Inferior parietal cortex (tissue), 1 donor: Measurements from ENCODE around the gene ARL5A.
A peak's percentile ranks its signal among the peaks of the same experiment; 100 is the strongest.
"Not testable (repeated sequence)": the region's sequence is repeated elsewhere in the genome, so short reads cannot be mapped to it uniquely, and the experiment has no call there.

ENCODE experiments used
- DNase-seq: peaks from one replicate; pipeline ENCODE4 v3.0.0-alpha.2; 2016; ENCODE audit errors: extremely low spot score

ARL5A gene

DNA sequence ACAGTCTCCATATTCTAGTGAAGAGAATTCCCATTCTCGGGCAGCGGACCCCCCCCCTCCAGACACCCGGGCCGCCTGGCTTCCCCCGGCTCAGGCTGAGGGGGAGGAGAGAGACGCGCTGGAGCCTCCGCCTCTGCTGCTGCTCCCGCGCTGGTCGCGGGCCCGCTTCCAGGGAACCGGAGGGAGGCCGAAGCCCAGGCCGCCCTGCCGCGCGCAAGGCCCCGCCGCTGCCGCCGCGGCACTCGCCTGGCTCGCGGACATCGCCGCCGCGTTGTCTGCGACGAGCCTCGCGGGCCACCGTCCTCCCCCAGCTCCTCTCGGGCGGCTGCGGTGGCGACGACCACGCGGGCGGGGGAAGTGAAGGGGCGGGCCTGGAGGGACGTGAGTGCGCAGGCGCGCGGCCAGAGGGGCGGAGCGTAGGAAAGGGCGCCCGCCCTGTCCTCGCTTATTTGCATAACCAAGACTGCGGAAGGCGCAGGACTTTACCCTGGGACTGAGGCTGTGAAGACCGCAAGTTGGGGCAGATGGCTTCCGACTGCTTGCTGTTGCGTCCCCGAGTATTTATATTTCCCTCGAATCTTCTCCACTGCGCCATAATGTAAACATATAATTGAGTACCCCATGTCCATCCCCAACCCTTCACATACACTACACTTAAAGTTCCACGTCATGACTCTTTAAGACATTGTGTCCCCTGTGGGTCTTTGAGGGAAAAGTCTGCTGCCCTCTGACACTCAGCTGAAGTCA lies at the start of gene ARL5A:
ARL5A (minus strand) TSS at position 279 of the 747 bp plus-strand sequence; CDS start at position 34, 245 bp downstream.
- peak; percentile 97 for DNase-seq

GRCh38 chr2:151875631-151876030 lies 47.4 kb upstream of the ARL5A start:
- not testable (repeated sequence) for DNase-seq

GRCh38 chr2:151872463-151872862 lies 44.2 kb upstream of the ARL5A start:
- no peak for DNase-seq

DNA sequence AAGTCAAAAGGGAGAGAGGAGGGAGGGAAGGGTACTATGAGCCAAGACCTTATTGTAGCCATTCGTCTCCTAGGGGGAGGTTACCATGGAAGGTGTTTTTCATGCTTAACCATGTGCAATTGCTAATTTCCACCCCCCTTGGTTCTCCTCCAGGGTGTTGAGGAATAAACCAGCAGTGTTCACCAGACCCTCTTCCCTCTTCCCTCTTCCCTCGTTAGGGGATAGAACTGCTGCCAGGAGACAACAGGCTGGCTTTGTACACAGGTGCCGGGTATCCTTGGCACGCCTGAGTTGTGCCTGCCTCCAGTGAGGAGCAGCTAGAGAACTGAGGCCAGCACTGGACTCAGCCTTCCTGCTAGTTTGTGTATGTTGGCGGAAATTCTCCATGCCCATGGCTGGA lies 41.1 kb upstream of the ARL5A start:
- DNase-seq = no peak

- DNase-seq = no peak
These were observed 34.5 kb upstream of the ARL5A start for GRCh38 chr2:151862700-151863099.

GRCh38 chr2:151861174-151861573 lies 33.0 kb upstream of the ARL5A start:
- no peak for DNase-seq

GRCh38 chr2:151860613-151861146 lies 32.5 kb upstream of the ARL5A start:
- DNase-seq = no peak

DNA sequence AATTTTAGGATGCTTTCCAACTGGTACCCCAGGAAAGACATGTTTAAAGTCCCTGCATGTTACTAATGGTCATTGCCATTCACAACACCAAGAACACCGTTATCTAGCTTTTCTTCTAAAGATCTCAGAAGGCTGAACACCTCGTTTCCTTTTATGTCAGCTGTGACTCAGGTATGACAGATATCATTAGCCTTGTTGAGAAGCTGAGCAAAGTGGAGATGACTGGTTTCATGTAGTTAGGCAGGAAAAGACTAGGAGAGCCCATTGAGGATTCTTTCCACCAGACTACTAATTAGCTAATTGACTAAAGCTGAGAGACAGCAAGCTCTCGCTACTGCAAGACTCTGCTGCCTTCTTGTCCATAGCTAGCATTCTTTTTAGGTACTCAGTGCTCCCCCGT lies 32.0 kb upstream of the ARL5A start:
- DNase-seq = no peak

GRCh38 chr2:151857650-151858049 lies 29.4 kb upstream of the ARL5A start:
- no peak for DNase-seq

GRCh38 chr2:151855111-151855510 lies 26.9 kb upstream of the ARL5A start:
- DNase-seq = no peak

GRCh38 chr2:151853070-151853758 lies 25.0 kb upstream of the ARL5A start:
- DNase-seq = no peak

GRCh38 chr2:151852260-151853069 lies 24.2 kb upstream of the ARL5A start:
- DNase-seq = no peak

DNA sequence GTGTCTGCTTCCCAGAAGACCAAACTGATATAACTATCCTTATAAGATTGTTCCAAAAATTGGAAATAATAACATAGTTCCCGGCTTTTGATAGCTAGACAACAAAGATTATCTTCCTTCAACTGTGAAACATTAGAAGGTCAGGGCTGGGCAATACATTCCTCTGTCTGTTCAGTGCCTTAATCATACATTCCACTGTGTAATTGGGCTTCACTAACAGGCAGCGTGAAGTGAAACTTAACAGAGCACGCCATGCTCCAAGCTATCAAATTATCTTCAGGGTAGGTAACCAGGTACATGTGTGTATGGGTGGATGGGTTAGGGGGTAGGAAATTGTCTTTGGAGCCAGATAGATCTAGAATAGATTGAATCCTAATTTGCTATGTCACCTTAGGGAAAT lies 23.5 kb upstream of the ARL5A start:
- no peak for DNase-seq

- no peak for DNase-seq
These were observed 21.3 kb upstream of the ARL5A start for GRCh38 chr2:151849413-151850010.

DNA sequence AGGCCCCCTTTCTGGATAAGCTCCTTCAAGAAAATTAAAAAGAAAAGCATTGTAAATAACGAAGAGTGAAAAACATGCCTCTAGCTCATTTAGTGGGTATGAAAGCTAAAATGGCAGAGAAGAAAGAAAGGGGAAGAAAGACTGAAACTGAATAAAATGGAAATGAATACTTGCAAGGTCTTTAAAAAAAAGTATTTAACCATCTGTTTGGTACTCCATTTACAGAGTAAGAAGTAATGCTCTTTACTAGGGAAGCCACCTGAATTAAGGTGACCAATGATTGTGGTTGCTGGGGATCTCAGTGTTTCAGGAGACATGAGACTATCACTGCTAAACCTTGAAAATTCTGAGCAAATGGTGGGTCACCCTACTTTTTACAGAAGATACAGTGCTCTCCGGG lies 17.7 kb upstream of the ARL5A start:
- no peak for DNase-seq

- DNase-seq = no peak
These were observed 17.3 kb upstream of the ARL5A start for GRCh38 chr2:151845481-151845880.

DNA sequence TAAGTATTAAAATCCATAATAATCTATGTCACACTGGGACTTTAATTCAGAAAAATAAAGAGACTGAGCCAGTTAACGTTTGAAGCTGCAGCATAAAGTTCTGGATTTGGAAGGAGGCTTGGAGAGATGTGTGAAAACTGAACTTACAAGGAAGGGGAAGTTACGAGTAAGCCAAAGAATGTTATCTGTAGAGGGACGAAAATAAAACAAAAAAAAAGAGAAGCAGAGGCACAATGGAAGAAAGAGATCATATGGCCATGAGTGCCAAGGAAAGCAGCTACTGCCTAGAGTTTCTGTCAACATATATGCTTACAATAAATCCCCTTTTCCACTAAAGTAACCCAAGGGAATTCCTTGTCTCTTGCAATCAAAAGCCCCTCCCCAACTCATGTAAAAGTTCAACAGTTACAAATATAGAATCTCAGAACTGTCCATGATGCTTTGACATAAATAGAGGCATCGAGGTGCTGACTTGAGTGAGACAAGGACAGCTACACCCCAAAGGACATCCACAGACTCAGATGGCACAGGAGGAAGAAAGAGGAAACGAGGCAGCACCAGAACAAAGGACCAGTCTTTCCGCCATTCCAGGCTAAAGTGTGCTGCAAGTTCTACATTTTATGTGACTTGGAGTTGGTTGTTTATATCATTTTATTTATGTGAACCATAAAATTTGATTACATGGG lies 16.1 kb upstream of the ARL5A start:
- peak; percentile 30 for DNase-seq

DNA sequence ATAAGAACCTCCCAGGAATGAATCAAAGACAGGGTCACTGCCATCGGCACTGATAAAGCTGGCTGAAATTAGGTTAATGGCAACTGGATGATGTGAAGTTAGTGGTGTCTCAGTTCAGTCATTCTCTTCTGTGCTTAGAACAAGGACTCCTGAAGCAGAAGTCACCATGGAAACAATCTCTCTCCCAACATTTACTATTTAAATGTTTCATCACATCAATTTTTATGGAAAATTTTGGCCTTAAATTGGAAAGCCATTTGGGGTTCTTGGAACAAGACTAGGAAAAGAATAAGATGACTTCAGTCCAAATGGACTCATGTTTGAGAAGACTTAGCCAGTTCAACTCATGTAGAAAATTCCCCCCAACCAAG lies 15.5 kb upstream of the ARL5A start:
- no peak for DNase-seq

DNA sequence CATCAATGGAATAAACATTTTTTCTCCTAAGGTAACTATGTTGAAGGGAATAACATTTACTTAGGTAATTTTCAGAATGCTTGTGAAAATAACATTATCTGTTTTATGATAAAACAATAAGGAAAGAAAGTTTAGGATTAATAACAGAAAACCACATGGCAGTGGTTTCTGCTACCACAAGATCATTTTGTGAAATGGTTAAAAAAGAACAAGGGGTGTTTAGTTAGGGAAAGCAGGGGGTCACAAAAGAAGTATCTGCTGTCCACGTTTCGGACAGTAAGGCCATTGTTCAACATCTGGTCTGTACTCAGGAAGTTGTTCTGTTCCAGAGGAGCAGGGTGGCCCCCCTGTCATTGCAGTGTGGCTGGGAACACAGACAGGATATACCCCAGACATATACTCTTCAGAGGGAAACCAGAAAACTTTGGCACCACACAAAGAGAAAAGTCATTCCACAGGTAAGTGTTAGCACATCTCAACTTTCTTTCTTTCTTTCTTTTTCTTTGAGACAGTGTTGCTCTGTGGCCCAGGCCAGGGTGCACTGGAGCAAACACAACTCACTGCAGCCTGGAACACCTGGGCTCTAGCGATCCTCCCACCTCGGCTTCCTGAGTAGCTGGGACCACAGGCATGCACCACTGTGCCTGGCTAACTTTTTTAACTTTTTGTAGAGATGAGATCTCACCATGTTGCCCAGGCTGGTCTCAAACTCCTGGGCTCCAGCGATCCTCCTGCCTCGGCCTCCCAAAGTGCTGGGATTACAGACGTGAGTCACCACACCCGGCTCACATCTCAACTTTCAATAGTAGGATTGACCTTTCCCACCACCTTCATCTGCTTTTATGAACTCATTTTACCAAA lies 14.8 kb upstream of the ARL5A start:
- no peak for DNase-seq

GRCh38 chr2:151841047-151841424 lies 12.8 kb upstream of the ARL5A start:
- no peak for DNase-seq
